ENCODE results near the gene CHML.

Gene CHML

GRCh38 chr1:241642593-241642944, 2.4 kb upstream of the CHML start:
- Mint-ChIP-seq H3K4me3 (peak overlapping the region in 2 of 3 experiments; percentile 41 to 52), H3K27ac (no peak overlapping the region), H3K9me3 (peaks cover 10% of the 10 kb centered on the region), H3K36me3 (ENCODE audit: low read depth) (no peaks in the 10 kb centered on the region), H3K4me1 (peaks cover 19% of the 10 kb centered on the region), H3K27me3 (ENCODE audit: low read depth) (no peaks in the 10 kb centered on the region)
- TF ChIP-seq CTCF (IDR thresholded peaks at IDR 0.05; ENCODE audit: unreplicated experiment in 3 of 3): no peak

- Mint-ChIP-seq H3K27ac (no peak overlapping the region), H3K4me1 (peaks cover 25% of the 10 kb centered on the region), H3K9me3 (peaks cover 10% of the 10 kb centered on the region), H3K36me3 (ENCODE audit: low read depth) (peaks cover under 1% of the 10 kb centered on the region), H3K27me3 (ENCODE audit: low read depth) (no peaks in the 10 kb centered on the region), H3K4me3 (peak overlapping the region; percentile 79 to 88 (median 83))
- TF ChIP-seq CTCF (IDR thresholded peaks at IDR 0.05; ENCODE audit: unreplicated experiment in 3 of 3): no peak
These were observed 1.8 kb upstream of the CHML start for GRCh38 chr1:241641773-241642592.

GRCh38 chr1:241640867-241641622, 876 bp upstream of the CHML start:
- Mint-ChIP-seq H3K36me3 (ENCODE audit: low read depth) (peaks cover 8% of the 10 kb centered on the region), H3K27me3 (ENCODE audit: low read depth) (no peaks in the 10 kb centered on the region), H3K4me1 (peaks cover 33% of the 10 kb centered on the region), H3K27ac (peak overlapping the region; percentile 65 to 77 (median 75)), H3K9me3 (peaks cover 10% of the 10 kb centered on the region), H3K4me3 (peak overlapping the region; percentile 79 to 88 (median 83))
- no peak for TF ChIP-seq CTCF (IDR thresholded peaks at IDR 0.05; ENCODE audit: unreplicated experiment in 3 of 3)

- peaks cover 19% of the 10 kb centered on the region for H3K36me3 Mint-ChIP-seq (ENCODE audit: low read depth)
- TF ChIP-seq CTCF (IDR thresholded peaks at IDR 0.05; ENCODE audit: unreplicated experiment in 3 of 3): no peak
- peaks cover 10% of the 10 kb centered on the region for H3K9me3 Mint-ChIP-seq
- H3K4me1 Mint-ChIP-seq: peaks cover 33% of the 10 kb centered on the region
- H3K27ac Mint-ChIP-seq: peak overlapping the region; percentile 48 to 79 (median 65)
- peak overlapping the region; percentile 87 to 89 (median 88) for H3K4me3 Mint-ChIP-seq
- H3K27me3 Mint-ChIP-seq (ENCODE audit: low read depth): no peaks in the 10 kb centered on the region
These were observed 483 bp downstream of the CHML start for GRCh38 chr1:241639623-241640148.

DNA sequence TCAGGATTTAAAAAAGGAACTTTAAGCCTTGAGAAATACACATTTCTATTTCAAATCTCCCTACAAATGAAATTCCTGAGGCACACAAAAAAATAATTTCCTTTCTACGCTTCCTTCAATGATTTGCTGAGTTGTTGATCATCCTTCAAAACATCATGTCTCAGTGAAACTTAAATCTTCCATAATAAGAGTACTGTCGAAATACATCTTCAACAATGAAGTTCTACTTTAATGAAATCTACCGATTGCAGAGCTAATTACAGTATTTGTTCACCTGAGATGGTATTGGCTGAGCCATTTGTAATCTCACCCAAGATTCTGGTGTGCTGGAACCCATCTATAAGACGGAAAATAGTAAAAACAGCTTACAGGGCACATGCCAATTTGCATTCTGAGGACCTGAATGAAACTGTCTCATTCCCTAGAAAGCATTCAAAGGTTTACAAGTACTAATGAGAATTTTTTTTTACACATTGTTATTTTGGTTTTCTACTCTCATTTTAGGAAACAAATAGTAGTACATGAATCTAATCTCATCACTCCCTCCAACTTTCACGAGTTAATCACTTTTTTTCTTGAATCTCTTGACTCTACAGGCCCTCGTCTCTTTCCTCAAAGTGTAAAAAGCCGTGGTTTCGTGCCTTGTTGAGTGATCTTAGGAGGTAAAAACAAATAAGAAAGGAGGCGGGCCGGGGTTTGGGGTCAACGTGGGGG, 1.1 kb downstream of the CHML start:
- peaks cover 26% of the 10 kb centered on the region for H3K36me3 Mint-ChIP-seq (ENCODE audit: low read depth)
- no peaks in the 10 kb centered on the region for H3K27me3 Mint-ChIP-seq (ENCODE audit: low read depth)
- H3K4me3 Mint-ChIP-seq: peak overlapping the region; percentile 87 to 89 (median 88)
- peaks cover 10% of the 10 kb centered on the region for H3K9me3 Mint-ChIP-seq
- peak overlapping the region; percentile 48 to 79 (median 65) for H3K27ac Mint-ChIP-seq
- TF ChIP-seq CTCF (IDR thresholded peaks at IDR 0.05; ENCODE audit: unreplicated experiment in 3 of 3): no peak
- peaks cover 33% of the 10 kb centered on the region for H3K4me1 Mint-ChIP-seq
